Type B pancreatic cell (in vitro differentiated cells): ENCODE results near the gene PHTF2. TPM values are rescaled to one million over a fixed set of nuclear protein-coding genes. Genes with fewer than 3 reads are reported as not detected.

Experiments used
- DNase-seq: peaks from one replicate; pipeline ENCODE4 v3.0.0; 2021; ENCODE audit warnings: mixed read lengths; ENCODE audit not compliant: unreplicated experiment; ENCODE audit errors: extremely low spot score
- H3K27ac Mint-ChIP-seq: 2 replicates; pipeline ENCODE4 v1.8.0; 2021; ENCODE audit warnings: mild to moderate bottlenecking, mixed read lengths
- H3K27me3 Mint-ChIP-seq: 2 replicates; pipeline ENCODE4 v1.8.0; 2021; ENCODE audit warnings: mixed read lengths
- H3K36me3 Mint-ChIP-seq: 2 replicates; pipeline ENCODE4 v1.8.0; 2021; ENCODE audit warnings: mixed read lengths
- H3K4me1 Mint-ChIP-seq: one replicate; pipeline ENCODE4 v1.8.0; 2021; ENCODE audit warnings: mixed read lengths; ENCODE audit not compliant: unreplicated experiment
- H3K4me3 Mint-ChIP-seq: 2 replicates; pipeline ENCODE4 v1.8.0; 2021; ENCODE audit warnings: mild to moderate bottlenecking, mixed read lengths
- H3K9me3 Mint-ChIP-seq: 2 replicates; pipeline ENCODE4 v1.8.0; 2021; ENCODE audit warnings: mixed read lengths
- CTCF ChIP-seq: fragments of 200-600 bp; sonication (generic); conservative IDR thresholded peaks from 2 replicates; pipeline ENCODE4 v1.5.0; 2021; ENCODE audit warnings: antibody characterized with exemption, mild to moderate bottlenecking
- total RNA-seq: library from RNA; stranded (reverse); gene quantifications from 2 replicates; pipeline ENCODE4 v1.2.1, GENCODE V29; 2021; ENCODE audit warnings: low replicate concordance

Gene PHTF2
- total RNA-seq, 1 donor from 2014 or later, result 18.6 TPM

- DNase-seq, result no peak
- H3K4me3 Mint-ChIP-seq, result no peak overlapping the region
- H3K27ac Mint-ChIP-seq, result no peak overlapping the region
- TF ChIP-seq CTCF, result no peak
- peaks cover 13% of the 10 kb centered on the region for H3K36me3 Mint-ChIP-seq
- H3K27me3 Mint-ChIP-seq, result no peaks in the 10 kb centered on the region
- peaks cover 3% of the 10 kb centered on the region for H3K9me3 Mint-ChIP-seq
- H3K4me1 Mint-ChIP-seq, result peaks cover 11% of the 10 kb centered on the region
These were observed 80.7 kb downstream of the PHTF2 start for GRCh38 chr7:77879272-77879671.

GRCh38 chr7:77881871-77882270 lies 83.3 kb downstream of the PHTF2 start:
- no peaks in the 10 kb centered on the region for H3K27me3 Mint-ChIP-seq
- H3K4me3 Mint-ChIP-seq, result no peak overlapping the region
- no peak for DNase-seq
- no peak overlapping the region for H3K27ac Mint-ChIP-seq
- TF ChIP-seq CTCF, result no peak
- H3K9me3 Mint-ChIP-seq, result peaks cover 3% of the 10 kb centered on the region
- peaks cover 9% of the 10 kb centered on the region for H3K36me3 Mint-ChIP-seq
- H3K4me1 Mint-ChIP-seq, result peaks cover 11% of the 10 kb centered on the region

GRCh38 chr7:77885155-77885554 lies 86.6 kb downstream of the PHTF2 start:
- Mint-ChIP-seq H3K27ac (no peak overlapping the region), H3K36me3 (peaks cover 3% of the 10 kb centered on the region), H3K4me1 (no peaks in the 10 kb centered on the region), H3K4me3 (no peak overlapping the region), H3K9me3 (no peaks in the 10 kb centered on the region), H3K27me3 (no peaks in the 10 kb centered on the region)
- no peak for DNase-seq
- no peak for TF ChIP-seq CTCF

- H3K36me3 Mint-ChIP-seq, result peaks cover 4% of the 10 kb centered on the region
- no peak overlapping the region for H3K4me3 Mint-ChIP-seq
- no peak for TF ChIP-seq CTCF
- no peak for DNase-seq
- no peaks in the 10 kb centered on the region for H3K9me3 Mint-ChIP-seq
- H3K27ac Mint-ChIP-seq, result no peak overlapping the region
- H3K27me3 Mint-ChIP-seq, result no peaks in the 10 kb centered on the region
- no peaks in the 10 kb centered on the region for H3K4me1 Mint-ChIP-seq
These were observed 89.0 kb downstream of the PHTF2 start for GRCh38 chr7:77887567-77887966.

- no peaks in the 10 kb centered on the region for H3K9me3 Mint-ChIP-seq
These were observed 90.4 kb downstream of the PHTF2 start for GRCh38 chr7:77888998-77889397.

More at GRCh38 chr7:77888998-77889397, 90.4 kb downstream of the PHTF2 start:
- Mint-ChIP-seq H3K36me3 (peaks cover 4% of the 10 kb centered on the region), H3K4me3 (no peak overlapping the region), H3K4me1 (no peaks in the 10 kb centered on the region), H3K27ac (no peak overlapping the region), H3K27me3 (no peaks in the 10 kb centered on the region)
- no peak for TF ChIP-seq CTCF
- no peak for DNase-seq
